Astrocyte (in vitro differentiated cells and primary cell): Measurements from ENCODE around the gene SUPT3H. TPM values are rescaled to one million over a fixed set of nuclear protein-coding genes. Genes with fewer than 3 reads are reported as not detected.
A peak's percentile ranks its signal among the peaks of the same experiment; 100 is the strongest.

Experiments
- DNase-seq: peaks from one replicate; pipeline ENCODE4 v3.0.0-alpha.2; 2010; ENCODE audit warnings: low read depth
- FAIRE-seq: peaks from 2 replicates; lab custom pipeline; 2011; peaks lifted over from hg19 to GRCh38; lab: Jason Lieb, UNC
- H2AFZ ChIP-seq: 2 replicates; pipeline ENCODE4 v1.6.0; 2012; ENCODE audit warnings: low read depth, low read length, inconsistent platforms
- H3K27ac ChIP-seq: 2 replicates; pipeline ENCODE4 v1.5.1; 2011; ENCODE audit warnings: low read depth, low read length, inconsistent platforms
- H3K27me3 ChIP-seq: 2 replicates; pipeline ENCODE4 v1.6.0; 2011; ENCODE audit warnings: low read length, inconsistent platforms; ENCODE audit not compliant: insufficient read depth
- H3K36me3 ChIP-seq: 2 replicates; pipeline ENCODE4 v1.5.1; 2011; ENCODE audit warnings: low read length, inconsistent platforms; ENCODE audit not compliant: insufficient read depth
- H3K4me1 ChIP-seq: 2 replicates; pipeline ENCODE4 v1.5.1; 2011; ENCODE audit warnings: low read length, inconsistent platforms; ENCODE audit not compliant: insufficient read depth
- H3K4me2 ChIP-seq: 2 replicates; pipeline ENCODE4 v1.6.0; 2012; ENCODE audit warnings: low read length, inconsistent platforms
- H3K4me3 ChIP-seq: 2 replicates; pipeline ENCODE4 v1.5.1; 2011; ENCODE audit warnings: low read depth, mild to moderate bottlenecking, low read length, inconsistent platforms; ENCODE audit not compliant: insufficient read depth
- H3K79me2 ChIP-seq: 2 replicates; pipeline ENCODE4 v1.6.0; 2012; ENCODE audit warnings: mild to moderate bottlenecking, low read length, inconsistent platforms; ENCODE audit not compliant: insufficient read depth
- H3K9ac ChIP-seq: 2 replicates; pipeline ENCODE4 v1.6.0; 2012; ENCODE audit warnings: mild to moderate bottlenecking, low read length, inconsistent platforms
- H3K9me3 ChIP-seq: 2 replicates; pipeline ENCODE4 v1.5.1; 2012; ENCODE audit warnings: low read depth, mild to moderate bottlenecking, low read length, inconsistent platforms; ENCODE audit not compliant: insufficient read depth
- H4K20me1 ChIP-seq: 2 replicates; pipeline ENCODE4 v1.6.0; 2012; ENCODE audit warnings: low read length, inconsistent platforms; ENCODE audit not compliant: insufficient read depth
- H3K27ac Mint-ChIP-seq: one replicate; pipeline ENCODE4 v1.8.0; 2021; ENCODE audit warnings: mild to moderate bottlenecking, mixed read lengths; ENCODE audit not compliant: unreplicated experiment
- H3K27me3 Mint-ChIP-seq: one replicate; pipeline ENCODE4 v1.8.0; 2021; ENCODE audit warnings: low read depth, mixed read lengths; ENCODE audit not compliant: unreplicated experiment
- H3K36me3 Mint-ChIP-seq: one replicate; pipeline ENCODE4 v1.8.0; 2021; ENCODE audit warnings: low read depth, mixed read lengths; ENCODE audit not compliant: unreplicated experiment
- H3K4me1 Mint-ChIP-seq: one replicate; pipeline ENCODE4 v1.8.0; 2021; ENCODE audit warnings: low read depth, mixed read lengths; ENCODE audit not compliant: unreplicated experiment
- H3K4me3 Mint-ChIP-seq: one replicate; pipeline ENCODE4 v1.8.0; 2021; ENCODE audit warnings: mild to moderate bottlenecking, moderate library complexity, mixed read lengths; ENCODE audit not compliant: unreplicated experiment
- H3K9me3 Mint-ChIP-seq: one replicate; pipeline ENCODE4 v1.8.0; 2021; ENCODE audit warnings: mild to moderate bottlenecking, mixed read lengths; ENCODE audit not compliant: unreplicated experiment
- EZH2 ChIP-seq: IDR thresholded peaks from 2 replicates; pipeline ENCODE4 v1.6.1; 2012; ENCODE audit warnings: mild to moderate bottlenecking, low read length, inconsistent platforms; ENCODE audit not compliant: insufficient read depth
- total RNA-seq: library from RNA; stranded (reverse); gene quantifications from 2 replicates; pipeline ENCODE4 v1.2.1, GENCODE V29; 2021
- TF ChIP-seq, protein P1 (sequence below): IDR thresholded peaks from 2 replicates; pipeline ENCODE4 v1.5.1; 2011; ENCODE audit warnings: low read depth, mild to moderate bottlenecking, inconsistent platforms, low read length, moderate library complexity; ENCODE audit not compliant: insufficient read depth

SUPT3H gene
- total RNA-seq, 1 donor from 2014 or later, result 12.4 TPM

DNA sequence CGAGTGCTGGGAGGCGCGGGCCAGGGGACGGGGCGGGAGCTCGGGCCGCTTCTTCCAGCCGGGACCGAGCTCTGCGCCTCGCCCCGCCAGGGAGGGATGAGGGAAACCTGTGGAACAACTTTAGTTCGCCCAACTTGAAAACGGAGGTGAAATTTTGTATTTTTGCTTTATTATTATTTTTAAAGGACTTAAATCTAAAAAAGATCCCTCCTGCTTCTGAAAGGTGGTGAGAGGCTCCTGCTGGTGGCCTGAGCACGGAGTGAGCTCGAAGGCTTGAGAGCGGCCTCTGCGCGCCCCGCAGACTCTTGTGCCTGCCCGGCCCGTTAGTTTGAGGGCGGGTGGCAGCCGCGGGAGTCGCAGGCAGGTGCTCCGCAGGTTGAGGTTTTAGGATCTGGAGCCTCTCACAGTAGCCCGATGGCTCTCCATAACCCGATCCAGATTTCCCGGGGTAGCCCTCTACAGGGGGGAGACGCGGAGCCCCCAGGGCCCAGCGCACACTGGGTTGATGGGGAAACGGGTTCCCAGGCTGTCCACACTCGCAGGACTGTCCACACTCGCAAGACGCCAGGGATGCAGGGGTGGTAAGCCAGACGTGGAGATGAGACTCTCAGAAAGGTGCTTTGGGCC is 46.2 kb upstream of the SUPT3H start:
- H3K4me1 Mint-ChIP-seq, result peaks cover 21% of the 10 kb centered on the region
- TF ChIP-seq EZH2, result no peak
- TF ChIP-seq, protein P1, sequence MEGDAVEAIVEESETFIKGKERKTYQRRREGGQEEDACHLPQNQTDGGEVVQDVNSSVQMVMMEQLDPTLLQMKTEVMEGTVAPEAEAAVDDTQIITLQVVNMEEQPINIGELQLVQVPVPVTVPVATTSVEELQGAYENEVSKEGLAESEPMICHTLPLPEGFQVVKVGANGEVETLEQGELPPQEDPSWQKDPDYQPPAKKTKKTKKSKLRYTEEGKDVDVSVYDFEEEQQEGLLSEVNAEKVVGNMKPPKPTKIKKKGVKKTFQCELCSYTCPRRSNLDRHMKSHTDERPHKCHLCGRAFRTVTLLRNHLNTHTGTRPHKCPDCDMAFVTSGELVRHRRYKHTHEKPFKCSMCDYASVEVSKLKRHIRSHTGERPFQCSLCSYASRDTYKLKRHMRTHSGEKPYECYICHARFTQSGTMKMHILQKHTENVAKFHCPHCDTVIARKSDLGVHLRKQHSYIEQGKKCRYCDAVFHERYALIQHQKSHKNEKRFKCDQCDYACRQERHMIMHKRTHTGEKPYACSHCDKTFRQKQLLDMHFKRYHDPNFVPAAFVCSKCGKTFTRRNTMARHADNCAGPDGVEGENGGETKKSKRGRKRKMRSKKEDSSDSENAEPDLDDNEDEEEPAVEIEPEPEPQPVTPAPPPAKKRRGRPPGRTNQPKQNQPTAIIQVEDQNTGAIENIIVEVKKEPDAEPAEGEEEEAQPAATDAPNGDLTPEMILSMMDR, result no peak
- FAIRE-seq (no peak), DNase-seq (no peak)
- Histone ChIP-seq H3K9me3 (no peaks in the 10 kb centered on the region), H2AFZ (peak overlapping the region; percentile 61), H3K4me3 (peak overlapping the region; percentile 86), H3K79me2 (peaks cover 91% of the 10 kb centered on the region), H3K4me1 (peaks cover 26% of the 10 kb centered on the region), H3K36me3 (peaks cover 2% of the 10 kb centered on the region), H3K4me2 (peak overlapping the region; percentile 98), H3K27ac (peak overlapping the region; percentile 88), H3K9ac (peak overlapping the region; percentile 96), H4K20me1 (no peaks in the 10 kb centered on the region), H3K27me3 (no peaks in the 10 kb centered on the region)
- peak overlapping the region; percentile 90 for H3K27ac Mint-ChIP-seq
- H3K36me3 Mint-ChIP-seq, result no peaks in the 10 kb centered on the region
- H3K27me3 Mint-ChIP-seq, result no peaks in the 10 kb centered on the region
- H3K4me3 Mint-ChIP-seq, result peak overlapping the region; percentile 98
- H3K9me3 Mint-ChIP-seq, result no peaks in the 10 kb centered on the region

DNA sequence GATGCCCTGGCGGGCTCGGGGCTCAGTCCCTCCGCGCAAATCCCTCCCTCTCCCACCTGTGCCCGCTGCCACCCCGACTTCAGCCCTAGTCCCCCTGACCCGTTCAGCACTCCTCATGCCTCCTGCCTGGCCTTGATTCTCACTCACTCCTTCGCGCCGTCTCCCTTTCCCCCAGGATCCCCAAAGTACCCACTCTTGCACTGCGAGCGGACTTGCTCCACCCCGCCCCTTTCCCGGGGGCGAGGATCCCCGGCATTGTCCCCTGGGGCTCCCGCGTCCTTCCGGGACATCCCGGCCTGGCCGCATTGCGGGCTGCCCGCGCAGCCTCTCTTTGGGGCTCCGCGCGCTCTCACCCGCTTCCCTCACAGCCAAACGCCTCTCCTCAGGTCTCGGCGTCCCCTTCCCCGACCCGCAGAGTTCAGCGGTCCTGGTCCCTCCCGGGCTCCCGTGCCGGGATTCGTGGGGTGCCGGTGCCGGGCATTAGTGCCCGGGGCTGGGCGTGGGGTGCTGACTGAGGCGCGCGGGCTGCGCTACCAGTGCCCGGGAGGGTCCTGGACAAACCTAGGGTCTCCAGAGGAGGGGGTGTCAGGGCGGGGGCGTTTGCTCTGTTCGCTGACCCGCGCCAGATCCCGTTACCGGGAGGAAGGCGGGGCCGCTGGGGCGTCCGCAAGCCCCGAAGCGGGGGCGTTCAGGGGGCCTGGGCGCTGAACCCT is 45.5 kb upstream of the SUPT3H start:
- Histone ChIP-seq H3K79me2 (peaks cover 88% of the 10 kb centered on the region), H3K4me1 (peaks cover 26% of the 10 kb centered on the region), H4K20me1 (no peaks in the 10 kb centered on the region), H3K4me2 (peak overlapping the region; percentile 98), H3K9ac (peak overlapping the region; percentile 96), H3K9me3 (no peaks in the 10 kb centered on the region), H3K27ac (peak overlapping the region; percentile 88), H3K27me3 (no peaks in the 10 kb centered on the region), H3K36me3 (no peaks in the 10 kb centered on the region), H3K4me3 (peak overlapping the region; percentile 86), H2AFZ (peak overlapping the region; percentile 74)
- peak overlapping the region; percentile 67 for H3K27ac Mint-ChIP-seq
- FAIRE-seq, result no peak
- H3K4me1 Mint-ChIP-seq, result peaks cover 18% of the 10 kb centered on the region
- H3K27me3 Mint-ChIP-seq, result no peaks in the 10 kb centered on the region
- H3K4me3 Mint-ChIP-seq, result peak overlapping the region; percentile 98
- no peaks in the 10 kb centered on the region for H3K9me3 Mint-ChIP-seq
- TF ChIP-seq EZH2, result no peak
- TF ChIP-seq, protein P1, result no peak
- no peak for DNase-seq
- no peaks in the 10 kb centered on the region for H3K36me3 Mint-ChIP-seq
